Glutamatergic neuron (in vitro differentiated cells): ENCODE data around the gene LRCH3. TPM values are rescaled to one million over a fixed set of nuclear protein-coding genes. Genes with fewer than 3 reads are reported as not detected.

Experiments used
- DNase-seq: peaks from one replicate; pipeline ENCODE4 v3.0.0; 2022
- H3K27ac Mint-ChIP-seq: one replicate; pipeline ENCODE4 v1.8.0; 2020; ENCODE audit warnings: mild to moderate bottlenecking, mixed read lengths, inconsistent platforms; ENCODE audit not compliant: unreplicated experiment
- H3K27me3 Mint-ChIP-seq: one replicate; pipeline ENCODE4 v1.8.0; 2020; ENCODE audit warnings: mild to moderate bottlenecking, moderate library complexity, mixed read lengths, inconsistent platforms; ENCODE audit not compliant: unreplicated experiment
- H3K36me3 Mint-ChIP-seq: one replicate; pipeline ENCODE4 v1.8.0; 2020; ENCODE audit warnings: mild to moderate bottlenecking, mixed read lengths, inconsistent platforms; ENCODE audit not compliant: unreplicated experiment
- H3K4me1 Mint-ChIP-seq: one replicate; pipeline ENCODE4 v1.8.0; 2020; ENCODE audit warnings: mild to moderate bottlenecking, low read depth, mixed read lengths, inconsistent platforms; ENCODE audit not compliant: unreplicated experiment
- H3K4me3 Mint-ChIP-seq: one replicate; pipeline ENCODE4 v1.8.0; 2020; ENCODE audit warnings: mild to moderate bottlenecking, mixed read lengths, inconsistent platforms; ENCODE audit not compliant: unreplicated experiment
- H3K9me3 Mint-ChIP-seq: one replicate; pipeline ENCODE4 v1.8.0; 2020; ENCODE audit warnings: mild to moderate bottlenecking, moderate library complexity, mixed read lengths, inconsistent platforms; ENCODE audit not compliant: unreplicated experiment
- total RNA-seq: library from RNA; stranded (reverse); fragmentation: NEBNext Ultra II Directional; extraction: Animal tissue kit (Norgen Biotek cat#: 25700); gene quantifications from one replicate; pipeline ENCODE4 v1.2.1, GENCODE V29; 2021; ENCODE audit not compliant: unreplicated experiment
- TF ChIP-seq, protein P1 (sequence below): fragments of 200-600 bp; sonication (generic); IDR thresholded peaks from one replicate; pipeline ENCODE4 v1.5.0; 2021; ENCODE audit not compliant: partially characterized antibody, unreplicated experiment

LRCH3 gene
- total RNA-seq, 1 donor from 2014 or later = 79.0 TPM

DNA sequence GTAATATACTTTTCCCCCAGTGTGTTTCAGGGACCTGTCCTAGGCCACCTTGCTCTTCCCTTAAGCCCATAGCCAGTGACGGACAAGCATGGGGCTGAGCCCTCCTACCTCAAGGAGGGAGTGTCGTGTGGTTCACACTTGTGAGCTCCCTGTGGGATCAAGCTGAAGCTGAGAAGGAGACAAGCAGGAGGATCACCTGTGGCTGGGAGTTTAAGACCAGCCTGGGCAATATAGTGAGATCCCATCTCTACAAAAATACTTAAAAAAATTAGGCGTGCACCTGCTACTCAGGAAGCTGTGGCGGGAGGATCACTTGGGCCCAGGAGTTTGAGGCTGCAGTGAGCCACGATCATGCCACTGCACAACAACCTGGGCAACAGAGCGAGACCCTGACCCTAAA is 82.3 kb downstream of the LRCH3 start:
- H3K4me1 Mint-ChIP-seq = no peaks in the 10 kb centered on the region
- TF ChIP-seq, protein P1, sequence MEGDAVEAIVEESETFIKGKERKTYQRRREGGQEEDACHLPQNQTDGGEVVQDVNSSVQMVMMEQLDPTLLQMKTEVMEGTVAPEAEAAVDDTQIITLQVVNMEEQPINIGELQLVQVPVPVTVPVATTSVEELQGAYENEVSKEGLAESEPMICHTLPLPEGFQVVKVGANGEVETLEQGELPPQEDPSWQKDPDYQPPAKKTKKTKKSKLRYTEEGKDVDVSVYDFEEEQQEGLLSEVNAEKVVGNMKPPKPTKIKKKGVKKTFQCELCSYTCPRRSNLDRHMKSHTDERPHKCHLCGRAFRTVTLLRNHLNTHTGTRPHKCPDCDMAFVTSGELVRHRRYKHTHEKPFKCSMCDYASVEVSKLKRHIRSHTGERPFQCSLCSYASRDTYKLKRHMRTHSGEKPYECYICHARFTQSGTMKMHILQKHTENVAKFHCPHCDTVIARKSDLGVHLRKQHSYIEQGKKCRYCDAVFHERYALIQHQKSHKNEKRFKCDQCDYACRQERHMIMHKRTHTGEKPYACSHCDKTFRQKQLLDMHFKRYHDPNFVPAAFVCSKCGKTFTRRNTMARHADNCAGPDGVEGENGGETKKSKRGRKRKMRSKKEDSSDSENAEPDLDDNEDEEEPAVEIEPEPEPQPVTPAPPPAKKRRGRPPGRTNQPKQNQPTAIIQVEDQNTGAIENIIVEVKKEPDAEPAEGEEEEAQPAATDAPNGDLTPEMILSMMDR = no peak
- H3K36me3 Mint-ChIP-seq = peaks cover 7% of the 10 kb centered on the region
- H3K4me3 Mint-ChIP-seq = no peak overlapping the region
- DNase-seq = no peak
- peaks cover 4% of the 10 kb centered on the region for H3K9me3 Mint-ChIP-seq
- no peak overlapping the region for H3K27ac Mint-ChIP-seq
- H3K27me3 Mint-ChIP-seq = peaks cover 2% of the 10 kb centered on the region

DNA sequence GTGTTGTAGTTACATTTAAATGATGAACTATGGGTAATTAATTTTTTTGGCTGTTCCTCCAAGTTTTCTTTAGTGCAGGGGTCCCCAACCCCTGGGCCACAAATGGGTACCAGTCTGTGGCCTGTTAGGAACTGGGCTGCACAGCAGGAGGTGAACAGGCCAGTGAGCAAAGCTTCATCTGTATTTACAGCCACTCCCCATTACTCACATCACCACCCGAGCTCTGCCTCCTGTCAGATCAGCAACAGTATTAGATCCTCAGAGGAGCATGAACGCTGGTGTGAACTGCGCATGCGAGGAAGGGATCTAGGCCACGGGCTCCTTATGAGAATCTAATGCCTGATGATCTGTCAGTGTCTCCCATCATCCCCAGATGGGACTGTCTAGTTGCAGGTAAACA is 83.0 kb downstream of the LRCH3 start:
- Mint-ChIP-seq H3K4me1 (no peaks in the 10 kb centered on the region), H3K36me3 (peaks cover 7% of the 10 kb centered on the region), H3K4me3 (no peak overlapping the region), H3K27ac (no peak overlapping the region), H3K27me3 (peaks cover 2% of the 10 kb centered on the region), H3K9me3 (peaks cover 4% of the 10 kb centered on the region)
- DNase-seq = no peak
- TF ChIP-seq, protein P1 = no peak

DNA sequence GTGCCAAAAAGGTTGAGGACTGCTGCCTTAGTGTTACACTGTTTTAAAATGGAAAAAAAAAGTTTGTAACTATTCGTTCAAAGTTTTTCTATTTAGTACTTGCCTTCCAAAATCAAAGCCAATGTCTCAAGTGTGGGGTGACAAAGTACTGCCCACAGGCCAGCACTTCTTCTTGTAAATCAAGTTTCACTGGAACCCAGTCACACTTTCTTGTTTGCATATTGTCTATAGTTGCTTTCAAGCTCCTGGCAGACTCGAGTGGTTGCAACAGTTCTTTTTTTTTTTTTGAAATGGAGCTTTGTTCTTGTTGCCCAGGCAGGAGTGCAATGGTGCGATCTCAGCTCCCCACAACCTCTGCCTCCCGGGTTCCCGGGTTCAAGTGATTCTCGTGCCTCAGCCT is 83.6 kb downstream of the LRCH3 start:
- no peak overlapping the region for H3K4me3 Mint-ChIP-seq
- no peak overlapping the region for H3K27ac Mint-ChIP-seq
- TF ChIP-seq, protein P1 = no peak
- H3K36me3 Mint-ChIP-seq = peaks cover 7% of the 10 kb centered on the region
- DNase-seq = no peak
- H3K9me3 Mint-ChIP-seq = peaks cover 4% of the 10 kb centered on the region
- H3K4me1 Mint-ChIP-seq = no peaks in the 10 kb centered on the region
- H3K27me3 Mint-ChIP-seq = peaks cover 2% of the 10 kb centered on the region

DNA sequence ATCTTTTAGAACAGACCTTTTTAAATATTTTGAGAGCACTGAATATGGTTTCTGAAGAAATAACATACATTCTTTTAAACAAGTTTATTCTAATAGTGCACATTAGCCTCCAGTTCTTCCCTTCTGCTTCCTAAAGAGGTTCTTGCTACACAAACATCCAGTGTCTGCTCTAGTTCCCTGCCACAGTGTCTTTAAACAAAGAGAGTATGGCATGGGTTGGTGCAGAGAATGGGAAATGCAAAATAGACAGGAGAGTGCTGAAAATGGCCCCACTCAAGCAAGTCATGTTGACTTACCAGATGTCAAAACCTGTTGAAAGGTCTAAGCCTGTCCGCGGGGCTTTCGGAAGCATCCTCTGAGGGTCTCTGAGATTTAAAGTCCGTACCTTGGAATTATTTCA is 86.8 kb downstream of the LRCH3 start:
- TF ChIP-seq, protein P1 = no peak
- Mint-ChIP-seq H3K4me1 (peaks cover 20% of the 10 kb centered on the region), H3K4me3 (no peak overlapping the region), H3K27ac (no peak overlapping the region), H3K9me3 (peaks cover 5% of the 10 kb centered on the region), H3K27me3 (peaks cover 2% of the 10 kb centered on the region), H3K36me3 (peaks cover 5% of the 10 kb centered on the region)
- DNase-seq = no peak

DNA sequence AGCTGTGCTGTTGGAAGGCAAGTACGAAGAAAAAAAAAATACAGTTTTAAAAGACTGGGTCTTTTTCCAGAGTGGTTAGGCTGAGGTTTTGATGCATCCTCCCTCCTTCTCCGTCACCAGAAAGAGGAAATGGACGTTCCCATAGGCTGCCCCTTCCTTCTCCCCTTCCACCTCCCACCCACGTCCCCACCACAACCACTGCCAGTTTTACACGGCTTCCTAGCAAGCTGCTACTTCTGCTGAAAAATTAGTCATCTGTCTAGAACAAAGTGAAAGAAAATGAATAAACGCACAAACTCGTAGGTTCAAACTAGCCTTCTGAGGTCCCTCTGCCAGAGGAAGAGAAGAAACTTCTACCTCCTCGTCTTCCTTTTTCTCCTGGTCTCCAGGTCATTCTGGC is 87.4 kb downstream of the LRCH3 start:
- peaks cover 24% of the 10 kb centered on the region for H3K4me1 Mint-ChIP-seq
- TF ChIP-seq, protein P1 = no peak
- no peaks in the 10 kb centered on the region for H3K27me3 Mint-ChIP-seq
- no peaks in the 10 kb centered on the region for H3K36me3 Mint-ChIP-seq
- peaks cover 1% of the 10 kb centered on the region for H3K9me3 Mint-ChIP-seq
- DNase-seq = no peak
- no peak overlapping the region for H3K4me3 Mint-ChIP-seq
- peak overlapping the region; percentile 28 for H3K27ac Mint-ChIP-seq
